ENCODE measurements around the gene PCDHGC4.

Gene PCDHGC4

DNA sequence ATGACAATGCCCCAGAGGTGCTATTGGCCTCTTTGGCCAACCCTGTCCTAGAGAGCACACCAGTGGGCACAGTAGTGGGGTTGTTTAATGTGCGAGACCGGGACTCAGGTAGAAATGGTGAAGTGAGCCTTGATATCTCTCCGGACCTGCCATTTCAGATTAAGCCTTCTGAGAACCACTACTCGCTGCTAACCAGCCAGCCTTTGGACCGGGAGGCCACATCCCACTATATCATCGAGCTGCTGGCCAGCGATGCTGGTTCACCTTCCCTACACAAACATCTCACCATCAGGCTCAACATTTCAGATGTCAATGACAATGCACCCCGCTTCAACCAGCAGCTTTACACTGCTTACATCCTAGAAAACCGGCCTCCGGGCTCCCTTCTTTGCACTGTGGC is 5.4 kb downstream of the PCDHGC4 start:
- DNase-seq (ENCODE audit: low read depth in 2 of 2), result no peak

- no peak for DNase-seq (ENCODE audit: low read depth in 2 of 2)
These were observed 5.9 kb downstream of the PCDHGC4 start for GRCh38 chr5:141490771-141491170.

GRCh38 chr5:141491323-141492167 is 6.7 kb downstream of the PCDHGC4 start:
- no peak for DNase-seq (ENCODE audit: low read depth in 2 of 2)

DNA sequence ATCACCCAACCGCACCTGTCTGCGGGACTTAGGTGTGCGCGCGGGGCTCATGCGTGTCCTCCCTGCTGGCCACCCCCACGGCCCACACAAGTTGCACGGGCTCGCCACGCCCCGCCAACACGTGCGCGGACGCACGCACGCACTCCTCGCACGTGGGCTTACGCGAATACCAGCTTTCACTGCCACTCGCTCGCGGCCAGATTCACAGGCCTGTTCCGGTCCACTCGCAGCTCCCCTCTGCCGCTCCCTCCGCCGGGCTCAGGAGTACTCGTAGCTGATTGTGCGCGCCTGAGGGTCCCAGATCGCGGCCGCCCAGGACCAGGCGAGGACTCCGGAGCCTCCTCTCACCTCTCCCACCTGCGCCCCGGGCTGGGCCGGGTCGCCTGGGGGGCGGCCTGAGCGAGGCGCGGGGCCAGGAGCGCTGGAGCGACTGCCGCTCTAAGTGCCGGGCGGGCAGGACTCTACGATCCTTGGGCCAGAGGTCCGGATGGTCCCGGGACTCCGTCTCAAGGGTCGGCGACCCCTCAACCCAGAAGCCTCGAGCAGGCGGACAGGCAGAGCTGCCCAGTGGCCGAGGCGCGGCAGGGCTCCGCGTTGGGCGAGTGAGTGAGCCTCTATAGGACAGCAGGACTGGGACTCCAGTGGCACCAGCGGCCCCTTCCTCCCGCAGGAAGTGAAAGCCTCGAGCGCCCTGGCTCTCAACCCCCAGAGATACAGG is 7.5 kb downstream of the PCDHGC4 start:
- DNase-seq (ENCODE audit: low read depth in 2 of 2), result no peak

- DNase-seq (ENCODE audit: low read depth in 2 of 2), result no peak
These were observed 8.9 kb downstream of the PCDHGC4 start for GRCh38 chr5:141493500-141494422.

- DNase-seq (ENCODE audit: low read depth in 2 of 2), result no peak
These were observed 10.1 kb downstream of the PCDHGC4 start for GRCh38 chr5:141494761-141495452.

GRCh38 chr5:141495453-141495811 is 10.6 kb downstream of the PCDHGC4 start:
- DNase-seq (ENCODE audit: low read depth in 2 of 2), result no peak

GRCh38 chr5:141496038-141496437 is 11.2 kb downstream of the PCDHGC4 start:
- peak; percentile 76 to 77 for DNase-seq (ENCODE audit: low read depth in 2 of 2)

DNA sequence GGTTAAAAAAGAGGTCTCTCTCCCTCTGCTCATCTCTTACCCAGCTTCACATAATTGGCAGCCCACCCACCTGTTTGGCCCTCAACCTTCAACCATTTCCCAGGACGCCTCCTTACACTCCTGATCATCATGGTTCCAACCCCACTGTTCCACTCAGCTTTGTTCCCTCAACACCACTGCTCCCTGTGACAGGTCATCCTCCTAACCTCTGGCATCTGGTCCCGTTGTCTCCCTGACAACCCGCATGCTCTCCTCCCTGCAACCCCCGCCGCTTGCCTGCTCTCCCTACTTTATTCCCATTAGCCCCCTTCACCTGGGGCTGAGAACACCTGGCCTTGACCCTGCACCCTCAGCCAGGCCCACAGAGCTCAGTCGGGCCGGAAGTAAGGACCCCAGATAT is 16.9 kb downstream of the PCDHGC4 start:
- DNase-seq (ENCODE audit: low read depth in 2 of 2), result no peak

DNA sequence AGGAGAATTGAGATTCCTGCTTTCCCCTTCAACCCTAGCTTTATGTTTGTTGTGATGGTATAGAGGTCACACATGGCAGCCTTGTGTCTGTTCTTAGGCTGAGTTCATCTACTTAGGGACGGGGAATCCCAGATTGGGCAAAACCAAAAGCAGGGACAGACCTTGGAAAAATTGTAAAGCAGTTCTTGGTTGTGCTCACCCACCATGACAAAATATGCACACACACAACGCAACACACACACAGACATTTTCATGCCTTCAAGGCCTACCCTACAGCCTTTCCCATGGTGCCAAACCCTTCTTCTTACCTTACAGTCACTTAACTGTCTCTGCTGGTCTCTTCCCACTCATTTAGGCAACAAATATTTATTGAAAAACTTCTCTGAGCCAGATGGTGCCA is 18.9 kb downstream of the PCDHGC4 start:
- DNase-seq (ENCODE audit: low read depth in 2 of 2), result no peak

DNA sequence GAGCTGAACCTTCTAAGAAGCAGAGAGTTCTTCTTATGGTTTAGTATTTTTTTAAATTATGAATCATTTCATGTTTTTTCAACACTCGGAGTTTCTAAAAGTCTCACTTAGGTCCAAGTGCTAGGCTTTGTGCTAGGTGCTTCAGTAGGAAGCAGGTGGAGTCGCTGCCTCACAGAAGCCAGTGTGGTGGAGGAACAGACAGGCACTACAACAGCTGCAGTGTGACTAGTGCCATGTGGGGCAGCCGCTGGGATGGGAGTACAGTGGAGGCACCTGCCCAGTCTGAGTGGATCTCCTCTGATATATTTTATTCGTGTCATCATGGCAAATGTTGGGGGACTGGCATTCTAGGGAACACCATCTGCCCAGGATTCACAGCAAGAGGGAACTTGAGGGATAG is 19.4 kb downstream of the PCDHGC4 start:
- no peak for DNase-seq (ENCODE audit: low read depth in 2 of 2)

GRCh38 chr5:141506381-141507155 is 21.7 kb downstream of the PCDHGC4 start:
- DNase-seq (ENCODE audit: low read depth in 2 of 2), result no peak

- DNase-seq (ENCODE audit: low read depth in 2 of 2), result peak in 1 of 2 experiments; percentile 63
These were observed 22.7 kb downstream of the PCDHGC4 start for GRCh38 chr5:141507387-141508091.

DNA sequence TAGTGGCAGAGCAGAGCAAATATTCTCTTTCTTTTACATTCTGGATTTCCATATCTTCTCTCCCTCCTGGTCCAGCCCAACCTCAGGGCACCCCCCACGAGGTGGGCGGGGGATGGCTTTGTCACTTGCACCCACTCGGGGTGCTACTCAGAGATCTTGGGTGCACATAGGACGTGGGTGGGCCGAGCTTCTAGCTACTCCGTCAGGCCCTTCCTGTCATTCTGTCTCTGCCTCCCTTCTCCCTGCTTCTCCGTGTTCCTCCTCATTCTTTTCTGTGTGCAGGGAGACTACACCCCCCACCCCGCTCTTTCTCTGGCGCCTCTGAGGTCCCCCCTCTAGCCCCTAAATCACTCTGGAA is 23.6 kb downstream of the PCDHGC4 start:
- DNase-seq (ENCODE audit: low read depth in 2 of 2), result no peak

GRCh38 chr5:141508798-141509611 is 24.2 kb downstream of the PCDHGC4 start:
- peak; percentile 97 for DNase-seq (ENCODE audit: low read depth in 2 of 2)

DNA sequence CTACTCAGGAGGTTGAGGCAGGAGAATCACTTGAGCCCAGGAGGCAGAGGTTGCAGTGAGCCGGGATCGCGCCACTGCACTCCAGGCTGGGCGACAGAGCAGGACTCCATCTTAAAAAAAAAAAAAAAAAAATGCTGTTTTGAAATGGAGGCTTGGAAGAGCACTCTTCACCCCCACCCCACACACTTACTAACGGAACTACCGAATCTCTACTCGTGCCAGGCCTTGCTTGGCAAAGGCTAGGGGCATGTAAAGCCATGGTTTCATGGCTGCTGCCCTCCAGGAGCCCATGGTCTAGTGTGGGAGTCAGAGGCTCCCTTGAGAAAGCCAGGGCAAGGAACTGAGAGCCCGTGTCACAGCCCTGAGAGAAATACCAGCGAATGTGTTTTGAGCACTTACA is 25.3 kb downstream of the PCDHGC4 start:
- DNase-seq (ENCODE audit: low read depth in 2 of 2), result no peak

GRCh38 chr5:141510850-141511601 is 26.2 kb downstream of the PCDHGC4 start:
- DNase-seq (ENCODE audit: low read depth in 2 of 2), result no peak

DNA sequence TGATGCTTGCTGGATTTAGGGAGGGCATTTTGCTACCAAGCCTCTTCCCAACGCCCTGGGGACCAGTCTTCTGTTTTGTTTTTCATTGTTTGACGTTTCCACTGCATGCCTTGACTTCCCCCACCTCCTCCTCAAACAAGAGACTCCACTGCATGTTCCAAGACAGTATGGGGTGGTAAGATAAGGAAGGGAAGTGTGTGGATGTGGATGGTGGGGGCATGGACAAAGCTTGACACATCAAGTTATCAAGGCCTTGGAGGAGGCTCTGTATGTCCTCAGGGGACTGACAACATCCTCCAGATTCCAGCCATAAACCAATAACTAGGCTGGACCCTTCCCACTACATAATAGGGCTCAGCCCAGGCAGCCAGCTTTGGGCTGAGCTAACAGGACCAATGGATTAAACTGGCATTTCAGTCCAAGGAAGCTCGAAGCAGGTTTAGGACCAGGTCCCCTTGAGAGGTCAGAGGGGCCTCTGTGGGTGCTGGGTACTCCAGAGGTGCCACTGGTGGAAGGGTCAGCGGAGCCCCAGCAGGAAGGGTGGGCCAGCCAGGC is 27.0 kb downstream of the PCDHGC4 start:
- DNase-seq (ENCODE audit: low read depth in 2 of 2), result no peak

Measured in fibroblast of skin of left biceps (primary cell).